ENCODE data around the gene HSPA12A.

HSPA12A gene

GRCh38 chr10:116653885-116654284, 88.5 kb downstream of the HSPA12A start:
- H3K9ac ChIP-seq (ENCODE audit: low read length), result no peak overlapping the region
- no peak for DNase-seq
- WGBS (ENCODE audit: extremely low coverage, insufficient coverage, insufficient read length), result no CpG with 5 or more reads among the region's 1 CpG
- H2BK12ac ChIP-seq (ENCODE audit: low read length), result no peak overlapping the region
- no peak overlapping the region for H2BK120ac ChIP-seq (ENCODE audit: insufficient read depth, low read length, poor library complexity)
- no peak overlapping the region for H3K4me2 ChIP-seq (ENCODE audit: low read length)
- H3K18ac ChIP-seq (ENCODE audit: low read length), result no peak overlapping the region
- H3K9me3 ChIP-seq (ENCODE audit: insufficient read depth, low read depth, low read length), result no peaks in the 10 kb centered on the region
- no peak overlapping the region for H3K14ac ChIP-seq (ENCODE audit: low read length)
- H3K27me3 ChIP-seq (ENCODE audit: insufficient read depth, low read length), result no peaks in the 10 kb centered on the region
- H3K79me2 ChIP-seq (ENCODE audit: control insufficient read depth, insufficient read depth, low read length, poor library complexity), result no peaks in the 10 kb centered on the region
- H3K4me1 ChIP-seq (ENCODE audit: control insufficient read depth in 1 of 2, insufficient read depth in 2 of 2, low read length in 2 of 2), result peaks cover 0 to 2% of the 10 kb centered on the region in 2 experiments
- H2AFZ ChIP-seq (ENCODE audit: insufficient read depth, low read length, poor library complexity), result no peak overlapping the region
- no peak overlapping the region for H3K27ac ChIP-seq (ENCODE audit: low read depth, low read length)
- H3K36me3 ChIP-seq (ENCODE audit: control insufficient read depth in 1 of 2, insufficient read depth in 2 of 2, low read length in 2 of 2), result no peaks in the 10 kb centered on the region
- H4K8ac ChIP-seq (ENCODE audit: low read depth, low read length), result no peak overlapping the region
- H2AK5ac ChIP-seq (ENCODE audit: low read length), result no peak overlapping the region
- H3K23ac ChIP-seq (ENCODE audit: low read length), result no peak overlapping the region
- H3K79me1 ChIP-seq (ENCODE audit: low read length), result no peaks in the 10 kb centered on the region
- H2BK5ac ChIP-seq (ENCODE audit: low read depth, low read length, poor library complexity), result no peak overlapping the region
- H3K4me3 ChIP-seq (ENCODE audit: low read depth, low read length), result no peak overlapping the region
- H4K91ac ChIP-seq (ENCODE audit: low read depth, low read length), result no peak overlapping the region
- H4K12ac ChIP-seq (ENCODE audit: low read depth, low read length), result no peak overlapping the region
- H3K4ac ChIP-seq (ENCODE audit: low read depth, low read length), result no peak overlapping the region

GRCh38 chr10:116648903-116649302, 93.5 kb downstream of the HSPA12A start:
- Histone ChIP-seq H2BK120ac (ENCODE audit: insufficient read depth, low read length, poor library complexity) (no peak overlapping the region), H3K4ac (ENCODE audit: low read depth, low read length) (no peak overlapping the region), H3K14ac (ENCODE audit: low read length) (no peak overlapping the region), H3K9me3 (ENCODE audit: insufficient read depth, low read depth, low read length) (no peaks in the 10 kb centered on the region), H2AK5ac (ENCODE audit: low read length) (no peak overlapping the region), H3K79me1 (ENCODE audit: low read length) (no peaks in the 10 kb centered on the region), H3K9ac (ENCODE audit: low read length) (no peak overlapping the region), H4K12ac (ENCODE audit: low read depth, low read length) (no peak overlapping the region), H3K27me3 (ENCODE audit: insufficient read depth, low read length) (no peaks in the 10 kb centered on the region), H4K8ac (ENCODE audit: low read depth, low read length) (no peak overlapping the region), H3K4me2 (ENCODE audit: low read length) (no peak overlapping the region), H3K4me3 (ENCODE audit: low read depth, low read length) (no peak overlapping the region), H3K79me2 (ENCODE audit: control insufficient read depth, insufficient read depth, low read length, poor library complexity) (no peaks in the 10 kb centered on the region), H4K91ac (ENCODE audit: low read depth, low read length) (no peak overlapping the region), H2BK5ac (ENCODE audit: low read depth, low read length, poor library complexity) (no peak overlapping the region), H2BK12ac (ENCODE audit: low read length) (no peak overlapping the region), H3K27ac (ENCODE audit: low read depth, low read length) (no peak overlapping the region), H3K36me3 (ENCODE audit: control insufficient read depth in 1 of 2, insufficient read depth in 2 of 2, low read length in 2 of 2) (no peaks in the 10 kb centered on the region), H2AFZ (ENCODE audit: insufficient read depth, low read length, poor library complexity) (no peak overlapping the region), H3K23ac (ENCODE audit: low read length) (no peak overlapping the region), H3K18ac (ENCODE audit: low read length) (no peak overlapping the region), H3K4me1 (ENCODE audit: control insufficient read depth in 1 of 2, insufficient read depth in 2 of 2, low read length in 2 of 2) (no peaks in the 10 kb centered on the region)
- DNase-seq, result no peak
- no CpG with 5 or more reads among the region's 8 CpGs for WGBS (ENCODE audit: extremely low coverage, insufficient coverage, insufficient read length)

- Histone ChIP-seq H3K27me3 (ENCODE audit: insufficient read depth, low read length) (no peaks in the 10 kb centered on the region), H3K23ac (ENCODE audit: low read length) (no peak overlapping the region), H3K14ac (ENCODE audit: low read length) (no peak overlapping the region), H3K4me3 (ENCODE audit: low read depth, low read length) (no peak overlapping the region), H2AK5ac (ENCODE audit: low read length) (no peak overlapping the region), H4K8ac (ENCODE audit: low read depth, low read length) (no peak overlapping the region), H3K36me3 (ENCODE audit: control insufficient read depth in 1 of 2, insufficient read depth in 2 of 2, low read length in 2 of 2) (no peaks in the 10 kb centered on the region), H3K4me2 (ENCODE audit: low read length) (no peak overlapping the region), H2BK12ac (ENCODE audit: low read length) (no peak overlapping the region), H2BK120ac (ENCODE audit: insufficient read depth, low read length, poor library complexity) (no peak overlapping the region), H3K18ac (ENCODE audit: low read length) (no peak overlapping the region), H3K9me3 (ENCODE audit: insufficient read depth, low read depth, low read length) (no peaks in the 10 kb centered on the region), H3K27ac (ENCODE audit: low read depth, low read length) (no peak overlapping the region), H3K79me2 (ENCODE audit: control insufficient read depth, insufficient read depth, low read length, poor library complexity) (no peaks in the 10 kb centered on the region), H2AFZ (ENCODE audit: insufficient read depth, low read length, poor library complexity) (no peak overlapping the region), H4K12ac (ENCODE audit: low read depth, low read length) (no peak overlapping the region), H3K4me1 (ENCODE audit: control insufficient read depth in 1 of 2, insufficient read depth in 2 of 2, low read length in 2 of 2) (no peaks in the 10 kb centered on the region), H3K9ac (ENCODE audit: low read length) (no peak overlapping the region), H3K79me1 (ENCODE audit: low read length) (no peaks in the 10 kb centered on the region), H4K91ac (ENCODE audit: low read depth, low read length) (no peak overlapping the region), H2BK5ac (ENCODE audit: low read depth, low read length, poor library complexity) (no peak overlapping the region), H3K4ac (ENCODE audit: low read depth, low read length) (no peak overlapping the region)
- DNase-seq, result no peak
- no CpG with 5 or more reads among the region's 5 CpGs for WGBS (ENCODE audit: extremely low coverage, insufficient coverage, insufficient read length)
Observed at GRCh38 chr10:116646502-116646901, 95.9 kb downstream of the HSPA12A start.

- H3K4ac ChIP-seq (ENCODE audit: low read depth, low read length), result no peak overlapping the region
- H3K79me2 ChIP-seq (ENCODE audit: control insufficient read depth, insufficient read depth, low read length, poor library complexity), result no peaks in the 10 kb centered on the region
- no peak overlapping the region for H3K4me2 ChIP-seq (ENCODE audit: low read length)
- H2AFZ ChIP-seq (ENCODE audit: insufficient read depth, low read length, poor library complexity), result no peak overlapping the region
- no peak overlapping the region for H3K18ac ChIP-seq (ENCODE audit: low read length)
- H3K4me3 ChIP-seq (ENCODE audit: low read depth, low read length), result no peak overlapping the region
- no peaks in the 10 kb centered on the region for H3K4me1 ChIP-seq (ENCODE audit: control insufficient read depth in 1 of 2, insufficient read depth in 2 of 2, low read length in 2 of 2)
- no peak overlapping the region for H3K27ac ChIP-seq (ENCODE audit: low read depth, low read length)
- no peaks in the 10 kb centered on the region for H3K79me1 ChIP-seq (ENCODE audit: low read length)
- WGBS (ENCODE audit: extremely low coverage, insufficient coverage, insufficient read length), result no CpG with 5 or more reads among the region's 1 CpG
- H4K8ac ChIP-seq (ENCODE audit: low read depth, low read length), result no peak overlapping the region
- no peaks in the 10 kb centered on the region for H3K36me3 ChIP-seq (ENCODE audit: control insufficient read depth in 1 of 2, insufficient read depth in 2 of 2, low read length in 2 of 2)
- no peak overlapping the region for H3K9ac ChIP-seq (ENCODE audit: low read length)
- H3K23ac ChIP-seq (ENCODE audit: low read length), result no peak overlapping the region
- no peak overlapping the region for H4K12ac ChIP-seq (ENCODE audit: low read depth, low read length)
- no peak overlapping the region for H3K14ac ChIP-seq (ENCODE audit: low read length)
- no peak overlapping the region for H2BK12ac ChIP-seq (ENCODE audit: low read length)
- no peak overlapping the region for H2BK120ac ChIP-seq (ENCODE audit: insufficient read depth, low read length, poor library complexity)
- H2BK5ac ChIP-seq (ENCODE audit: low read depth, low read length, poor library complexity), result no peak overlapping the region
- no peak for DNase-seq
- H3K27me3 ChIP-seq (ENCODE audit: insufficient read depth, low read length), result no peaks in the 10 kb centered on the region
- H4K91ac ChIP-seq (ENCODE audit: low read depth, low read length), result no peak overlapping the region
- H2AK5ac ChIP-seq (ENCODE audit: low read length), result no peak overlapping the region
- no peaks in the 10 kb centered on the region for H3K9me3 ChIP-seq (ENCODE audit: insufficient read depth, low read depth, low read length)
Observed at GRCh38 chr10:116637830-116638229, 104.5 kb downstream of the HSPA12A start.
